Measurements from ENCODE around the gene SDF2. TPM values are rescaled to one million over a fixed set of nuclear protein-coding genes. Genes with fewer than 3 reads are reported as not detected.

The SDF2 gene
- polyA plus RNA-seq, 1 of the 3 experiments (the other 2 are of a cell fraction): 108 TPM

DNA sequence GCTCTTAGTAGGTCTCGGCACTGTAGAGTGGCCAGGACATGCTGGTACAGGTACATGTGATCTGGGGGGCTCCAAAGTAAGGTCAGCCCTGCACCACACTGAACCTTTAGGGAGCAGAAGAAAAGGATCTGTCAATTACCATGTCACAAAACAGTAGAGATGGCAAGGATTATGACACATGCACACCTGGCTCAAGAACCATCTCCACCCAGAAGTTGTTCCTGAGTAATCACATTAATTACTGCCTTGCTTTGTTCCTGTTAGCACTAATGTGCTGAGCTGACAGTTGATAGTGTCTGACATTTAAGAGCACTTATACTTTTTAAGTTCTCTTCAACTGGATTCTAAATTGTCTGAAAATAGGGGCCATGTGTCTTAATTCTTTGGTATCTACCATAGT, 26.2 kb downstream of the SDF2 start:
- ChIA-PET CTCF (interaction anchor here (0.9 to 5.5 kb wide), 3 partner anchors 9 to 23 kb away, joined by 3 to 43 read pairs (median 4); partner anchors contain the start of gene BLTP2), POLR2A (interaction anchor here (1.8 kb wide), 1 partner anchor 9 kb away, joined by 7 read pairs; the partner anchor contains the start of gene BLTP2)
- WGBS (ENCODE audit: low lambda C conversion rate): 100% methylated on average over 1 of the region's 1 CpG

DNA sequence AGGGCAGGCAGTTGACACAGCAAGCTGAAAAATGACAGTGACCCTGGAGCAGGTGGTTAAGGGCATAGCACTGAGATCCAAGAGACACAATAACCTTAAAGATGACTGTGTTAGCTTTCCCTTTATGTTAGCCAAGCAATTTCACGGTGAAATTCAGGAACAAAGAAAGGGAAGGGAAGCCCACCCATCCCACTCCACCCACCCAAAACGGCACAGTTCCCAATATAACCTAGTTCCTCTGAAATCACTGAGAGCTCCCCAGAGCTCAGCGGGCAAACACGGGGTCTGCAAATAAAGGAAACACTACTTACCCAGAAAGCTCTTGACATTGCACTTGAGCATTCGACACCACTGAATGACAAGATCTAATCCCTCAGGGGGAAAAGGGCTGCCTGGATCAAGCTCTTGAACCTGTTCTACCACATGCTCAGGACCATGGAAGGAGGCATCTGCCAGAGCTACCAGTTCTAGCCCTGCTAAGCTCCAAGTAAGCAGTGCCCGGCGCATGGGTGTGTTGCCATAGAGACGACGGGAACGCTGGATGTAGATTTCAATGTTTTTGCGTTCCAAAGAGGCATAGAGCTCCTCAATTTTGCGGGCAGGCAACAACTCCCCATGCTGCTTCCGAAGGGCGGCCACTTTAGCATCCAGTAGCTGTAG, 27.4 kb downstream of the SDF2 start:
- CTCF ChIA-PET: interaction anchor here (0.6 to 5.5 kb wide), 7 partner anchors 10 to 140 kb away, joined by 3 to 43 read pairs (median 4); partner anchors contain the start of gene BLTP2
- no peaks in the 10 kb centered on the region for H3K9me2 ChIP-seq

More for the DNA sequence above, 26.2 kb downstream of the SDF2 start:
- TF ChIP-seq EZH2phosphoT487 (IDR thresholded peaks at IDR 0.05; ENCODE audit: borderline replicate concordance, low read depth): no peak
- no peak for TF ChIP-seq NRF1 (IDR thresholded peaks at IDR 0.05; ENCODE audit: low read depth, low read length)
- no peak for TF ChIP-seq TAF1 (IDR thresholded peaks at IDR 0.05; ENCODE audit: borderline replicate concordance, low read depth, low read length)
- no peak for TF ChIP-seq TEAD4 (IDR thresholded peaks at IDR 0.05; ENCODE audit: borderline replicate concordance, insufficient read depth)
- no peak for TF ChIP-seq CHD2 (IDR thresholded peaks at IDR 0.05; ENCODE audit: low read length, partially characterized antibody)
- Histone ChIP-seq H3K9me2 (no peaks in the 10 kb centered on the region), H3K9me3 (no peaks in the 10 kb centered on the region), H3K4me2 (no peak overlapping the region), H3K9ac (no peak overlapping the region), H3F3A (replicated peaks; ENCODE audit: insufficient read depth) (no peaks in the 10 kb centered on the region), H2AFZ (ENCODE audit: low read depth) (no peak overlapping the region), H3K4me3 (ENCODE audit: low read depth in 2 of 2, low read length in 1 of 2) (no peak overlapping the region), H3K4me1 (ENCODE audit: control insufficient read depth in 1 of 2, insufficient read depth in 2 of 2, low read depth in 1 of 2, low read length in 1 of 2) (no peaks in the 10 kb centered on the region), H3K79me2 (ENCODE audit: insufficient read depth) (peaks cover 34% of the 10 kb centered on the region), H4K20me1 (ENCODE audit: insufficient read depth) (peaks cover 13% of the 10 kb centered on the region), H3K36me3 (replicated peaks in 1 of 2; ENCODE audit: control insufficient read depth in 1 of 2, insufficient read depth in 2 of 2, low read length in 1 of 2) (peaks cover 76 to 97% of the 10 kb centered on the region in 2 experiments), H3K27ac (ENCODE audit: low read depth in 2 of 2, low read length in 1 of 2) (no peak overlapping the region), H3K27me3 (ENCODE audit: insufficient read depth) (no peaks in the 10 kb centered on the region)
- DNase-seq: no peak

GRCh38 chr17:28626818-28627217, 34.9 kb downstream of the SDF2 start:
- CTCF ChIA-PET: interaction anchor here (1.0 to 4.0 kb wide), 3 partner anchors 14 to 17 kb away, joined by 3 to 16 read pairs (median 5); no protein-coding TSS in a partner anchor
- no peaks in the 10 kb centered on the region for H4K20me1 ChIP-seq (ENCODE audit: insufficient read depth)
- H3F3A ChIP-seq (replicated peaks; ENCODE audit: insufficient read depth): peaks cover 3% of the 10 kb centered on the region
- H3K27ac ChIP-seq (ENCODE audit: low read depth in 2 of 2, low read length in 1 of 2): no peak overlapping the region
- POLR2A ChIA-PET: no interaction called here
- no peaks in the 10 kb centered on the region for H3K27me3 ChIP-seq (ENCODE audit: insufficient read depth)
- H2AFZ ChIP-seq (ENCODE audit: low read depth): no peak overlapping the region
- no peaks in the 10 kb centered on the region for H3K9me3 ChIP-seq
- no peak overlapping the region for H3K4me2 ChIP-seq
- no peak for DNase-seq
- 97% methylated on average over 4 of the region's 4 CpGs for WGBS (ENCODE audit: low lambda C conversion rate)
- no peaks in the 10 kb centered on the region for H3K9me2 ChIP-seq
- TF ChIP-seq, protein P1, sequence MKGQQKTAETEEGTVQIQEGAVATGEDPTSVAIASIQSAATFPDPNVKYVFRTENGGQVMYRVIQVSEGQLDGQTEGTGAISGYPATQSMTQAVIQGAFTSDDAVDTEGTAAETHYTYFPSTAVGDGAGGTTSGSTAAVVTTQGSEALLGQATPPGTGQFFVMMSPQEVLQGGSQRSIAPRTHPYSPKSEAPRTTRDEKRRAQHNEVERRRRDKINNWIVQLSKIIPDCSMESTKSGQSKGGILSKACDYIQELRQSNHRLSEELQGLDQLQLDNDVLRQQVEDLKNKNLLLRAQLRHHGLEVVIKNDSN (IDR thresholded peaks at IDR 0.05; ENCODE audit: borderline replicate concordance, low read depth): no peak
- TF ChIP-seq RCOR1 (IDR thresholded peaks at IDR 0.05; ENCODE audit: low read length) (no peak), RFX5 (IDR thresholded peaks at IDR 0.05; ENCODE audit: low read length) (no peak), JUND (IDR thresholded peaks at IDR 0.05) (no peak), TEAD4 (IDR thresholded peaks at IDR 0.05; ENCODE audit: borderline replicate concordance, insufficient read depth) (no peak)
- TF ChIP-seq, protein P2, sequence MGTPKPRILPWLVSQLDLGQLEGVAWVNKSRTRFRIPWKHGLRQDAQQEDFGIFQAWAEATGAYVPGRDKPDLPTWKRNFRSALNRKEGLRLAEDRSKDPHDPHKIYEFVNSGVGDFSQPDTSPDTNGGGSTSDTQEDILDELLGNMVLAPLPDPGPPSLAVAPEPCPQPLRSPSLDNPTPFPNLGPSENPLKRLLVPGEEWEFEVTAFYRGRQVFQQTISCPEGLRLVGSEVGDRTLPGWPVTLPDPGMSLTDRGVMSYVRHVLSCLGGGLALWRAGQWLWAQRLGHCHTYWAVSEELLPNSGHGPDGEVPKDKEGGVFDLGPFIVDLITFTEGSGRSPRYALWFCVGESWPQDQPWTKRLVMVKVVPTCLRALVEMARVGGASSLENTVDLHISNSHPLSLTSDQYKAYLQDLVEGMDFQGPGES (IDR thresholded peaks at IDR 0.05; ENCODE audit: low read depth, low read length): no peak
- TF ChIP-seq, protein P3, sequence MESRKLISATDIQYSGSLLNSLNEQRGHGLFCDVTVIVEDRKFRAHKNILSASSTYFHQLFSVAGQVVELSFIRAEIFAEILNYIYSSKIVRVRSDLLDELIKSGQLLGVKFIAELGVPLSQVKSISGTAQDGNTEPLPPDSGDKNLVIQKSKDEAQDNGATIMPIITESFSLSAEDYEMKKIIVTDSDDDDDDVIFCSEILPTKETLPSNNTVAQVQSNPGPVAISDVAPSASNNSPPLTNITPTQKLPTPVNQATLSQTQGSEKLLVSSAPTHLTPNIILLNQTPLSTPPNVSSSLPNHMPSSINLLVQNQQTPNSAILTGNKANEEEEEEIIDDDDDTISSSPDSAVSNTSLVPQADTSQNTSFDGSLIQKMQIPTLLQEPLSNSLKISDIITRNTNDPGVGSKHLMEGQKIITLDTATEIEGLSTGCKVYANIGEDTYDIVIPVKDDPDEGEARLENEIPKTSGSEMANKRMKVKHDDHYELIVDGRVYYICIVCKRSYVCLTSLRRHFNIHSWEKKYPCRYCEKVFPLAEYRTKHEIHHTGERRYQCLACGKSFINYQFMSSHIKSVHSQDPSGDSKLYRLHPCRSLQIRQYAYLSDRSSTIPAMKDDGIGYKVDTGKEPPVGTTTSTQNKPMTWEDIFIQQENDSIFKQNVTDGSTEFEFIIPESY (IDR thresholded peaks at IDR 0.05; ENCODE audit: borderline replicate concordance, low read depth): no peak
- H3K79me2 ChIP-seq (ENCODE audit: insufficient read depth): no peaks in the 10 kb centered on the region; the same call in 1 of the 2 replicates
- H3K4me1 ChIP-seq (ENCODE audit: control insufficient read depth in 1 of 2, insufficient read depth in 2 of 2, low read depth in 1 of 2, low read length in 1 of 2): no peaks in the 10 kb centered on the region
- no peak overlapping the region for H3K4me3 ChIP-seq (ENCODE audit: low read depth in 2 of 2, low read length in 1 of 2)
- H3K9ac ChIP-seq: no peak overlapping the region
- H3K36me3 ChIP-seq (replicated peaks in 1 of 2; ENCODE audit: control insufficient read depth in 1 of 2, insufficient read depth in 2 of 2, low read length in 1 of 2): peaks cover 63 to 69% of the 10 kb centered on the region in 2 experiments

More for the DNA sequence above, 27.4 kb downstream of the SDF2 start:
- H3K79me2 ChIP-seq (ENCODE audit: insufficient read depth): peaks cover 33% of the 10 kb centered on the region
- POLR2A ChIA-PET: interaction anchor here (1.8 kb wide), 1 partner anchor 10 kb away, joined by 7 read pairs; the partner anchor contains the start of gene BLTP2
- DNase-seq: no peak
- no peak overlapping the region for H2AFZ ChIP-seq (ENCODE audit: low read depth)
- H4K20me1 ChIP-seq (ENCODE audit: insufficient read depth): peaks cover 13% of the 10 kb centered on the region
- no peak overlapping the region for H3K9ac ChIP-seq
- H3K9me3 ChIP-seq: no peaks in the 10 kb centered on the region
- no peaks in the 10 kb centered on the region for H3K27me3 ChIP-seq (ENCODE audit: insufficient read depth)
- H3K4me1 ChIP-seq (ENCODE audit: control insufficient read depth in 1 of 2, insufficient read depth in 2 of 2, low read depth in 1 of 2, low read length in 1 of 2): no peaks in the 10 kb centered on the region
- no peaks in the 10 kb centered on the region for H3F3A ChIP-seq (replicated peaks; ENCODE audit: insufficient read depth)
- H3K27ac ChIP-seq (ENCODE audit: low read depth in 2 of 2, low read length in 1 of 2): no peak overlapping the region
- no peak overlapping the region for H3K4me3 ChIP-seq (ENCODE audit: low read depth in 2 of 2, low read length in 1 of 2)
- 96% methylated on average over 12 of the region's 14 CpGs for WGBS (ENCODE audit: low lambda C conversion rate)
- H3K36me3 ChIP-seq (replicated peaks in 1 of 2; ENCODE audit: control insufficient read depth in 1 of 2, insufficient read depth in 2 of 2, low read length in 1 of 2): peaks cover 83 to 90% of the 10 kb centered on the region in 2 experiments
- H3K4me2 ChIP-seq: no peak overlapping the region
- no peak for TF ChIP-seq FOSL2 (IDR thresholded peaks at IDR 0.05; ENCODE audit: borderline replicate concordance, low read depth)
- no peak for TF ChIP-seq EZH2phosphoT487 (IDR thresholded peaks at IDR 0.05; ENCODE audit: borderline replicate concordance, low read depth)
- no peak for TF ChIP-seq JUND (IDR thresholded peaks at IDR 0.05)
- TF ChIP-seq, protein P1 (IDR thresholded peaks at IDR 0.05; ENCODE audit: borderline replicate concordance, low read depth): no peak

Measured in SK-N-SH (cell line).